ENCODE results near the gene CARD19. TPM values are rescaled to one million over a fixed set of nuclear protein-coding genes. Genes with fewer than 3 reads are reported as not detected.

Gene CARD19
- total and polyA plus RNA-seq, 2 experiments from 2014 or later, result 36.8 to 48.3 TPM

GRCh38 chr9:93095205-93096130, 549 bp upstream of the CARD19 start:
- Histone ChIP-seq H3F3A (replicated peaks; ENCODE audit: low read depth) (0 out of 2 replicates have a peak, but pooled peaks cover 8% of the 10 kb centered on the region), H3K36me3 (ENCODE audit: insufficient read depth) (no peaks in the 10 kb centered on the region; the same call in 1 of the 2 replicates), H3K9me2 (ENCODE audit: insufficient read depth) (no peaks in the 10 kb centered on the region), H3K4me2 (peak overlapping the region; percentile 73), H3K4me1 (ENCODE audit: insufficient read depth) (0 out of 2 replicates have a peak, but pooled peaks cover 3% of the 10 kb centered on the region), H3K27me3 (ENCODE audit: insufficient read depth) (peaks cover 8% of the 10 kb centered on the region; the same call in 1 of the 2 replicates), H3K79me2 (replicated peaks; ENCODE audit: insufficient read depth) (peaks cover 6% of the 10 kb centered on the region; the same call in 1 of the 2 replicates), H2AFZ (peak overlapping the region; percentile 83; the same call in 1 of the 2 replicates), H3K4me3 (peak overlapping the region; percentile 92), H3K27ac (ENCODE audit: low read depth) (peak overlapping the region; percentile 81), H4K20me1 (replicated peaks; ENCODE audit: insufficient read depth) (no peaks in the 10 kb centered on the region)
- Mint-ChIP-seq H3K27ac (peak overlapping the region; percentile 93; the same call in 1 of the 2 replicates), H3K36me3 (ENCODE audit: low read depth) (no peaks in the 10 kb centered on the region), H3K27me3 (ENCODE audit: insufficient read depth, low read depth, poor library complexity) (peaks cover 7% of the 10 kb centered on the region), H3K4me1 (peaks cover 10% of the 10 kb centered on the region), H3K4me3 (peak overlapping the region; percentile 67; the same call in 2 of the 3 replicates), H3K9me3 (no peaks in the 10 kb centered on the region; the same call in 2 of the 3 replicates)
- TF ChIP-seq POLR2AphosphoS5 (IDR thresholded peaks at IDR 0.05; ENCODE audit: low read depth), result peak; percentile 73
- TF ChIP-seq, protein P1, sequence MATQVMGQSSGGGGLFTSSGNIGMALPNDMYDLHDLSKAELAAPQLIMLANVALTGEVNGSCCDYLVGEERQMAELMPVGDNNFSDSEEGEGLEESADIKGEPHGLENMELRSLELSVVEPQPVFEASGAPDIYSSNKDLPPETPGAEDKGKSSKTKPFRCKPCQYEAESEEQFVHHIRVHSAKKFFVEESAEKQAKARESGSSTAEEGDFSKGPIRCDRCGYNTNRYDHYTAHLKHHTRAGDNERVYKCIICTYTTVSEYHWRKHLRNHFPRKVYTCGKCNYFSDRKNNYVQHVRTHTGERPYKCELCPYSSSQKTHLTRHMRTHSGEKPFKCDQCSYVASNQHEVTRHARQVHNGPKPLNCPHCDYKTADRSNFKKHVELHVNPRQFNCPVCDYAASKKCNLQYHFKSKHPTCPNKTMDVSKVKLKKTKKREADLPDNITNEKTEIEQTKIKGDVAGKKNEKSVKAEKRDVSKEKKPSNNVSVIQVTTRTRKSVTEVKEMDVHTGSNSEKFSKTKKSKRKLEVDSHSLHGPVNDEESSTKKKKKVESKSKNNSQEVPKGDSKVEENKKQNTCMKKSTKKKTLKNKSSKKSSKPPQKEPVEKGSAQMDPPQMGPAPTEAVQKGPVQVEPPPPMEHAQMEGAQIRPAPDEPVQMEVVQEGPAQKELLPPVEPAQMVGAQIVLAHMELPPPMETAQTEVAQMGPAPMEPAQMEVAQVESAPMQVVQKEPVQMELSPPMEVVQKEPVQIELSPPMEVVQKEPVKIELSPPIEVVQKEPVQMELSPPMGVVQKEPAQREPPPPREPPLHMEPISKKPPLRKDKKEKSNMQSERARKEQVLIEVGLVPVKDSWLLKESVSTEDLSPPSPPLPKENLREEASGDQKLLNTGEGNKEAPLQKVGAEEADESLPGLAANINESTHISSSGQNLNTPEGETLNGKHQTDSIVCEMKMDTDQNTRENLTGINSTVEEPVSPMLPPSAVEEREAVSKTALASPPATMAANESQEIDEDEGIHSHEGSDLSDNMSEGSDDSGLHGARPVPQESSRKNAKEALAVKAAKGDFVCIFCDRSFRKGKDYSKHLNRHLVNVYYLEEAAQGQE (IDR thresholded peaks at IDR 0.05; ENCODE audit: unreplicated experiment), result no peak
- TF ChIP-seq CREB1 (CRISPR knock-in tag; IDR thresholded peaks at IDR 0.05; ENCODE audit: low read depth), result 0 out of 2 replicates have a peak, but pooled peaks have one; percentile 37
- TF ChIP-seq ZNF114 (CRISPR knock-in tag; IDR thresholded peaks at IDR 0.05), result no peak
- TF ChIP-seq, protein P2, sequence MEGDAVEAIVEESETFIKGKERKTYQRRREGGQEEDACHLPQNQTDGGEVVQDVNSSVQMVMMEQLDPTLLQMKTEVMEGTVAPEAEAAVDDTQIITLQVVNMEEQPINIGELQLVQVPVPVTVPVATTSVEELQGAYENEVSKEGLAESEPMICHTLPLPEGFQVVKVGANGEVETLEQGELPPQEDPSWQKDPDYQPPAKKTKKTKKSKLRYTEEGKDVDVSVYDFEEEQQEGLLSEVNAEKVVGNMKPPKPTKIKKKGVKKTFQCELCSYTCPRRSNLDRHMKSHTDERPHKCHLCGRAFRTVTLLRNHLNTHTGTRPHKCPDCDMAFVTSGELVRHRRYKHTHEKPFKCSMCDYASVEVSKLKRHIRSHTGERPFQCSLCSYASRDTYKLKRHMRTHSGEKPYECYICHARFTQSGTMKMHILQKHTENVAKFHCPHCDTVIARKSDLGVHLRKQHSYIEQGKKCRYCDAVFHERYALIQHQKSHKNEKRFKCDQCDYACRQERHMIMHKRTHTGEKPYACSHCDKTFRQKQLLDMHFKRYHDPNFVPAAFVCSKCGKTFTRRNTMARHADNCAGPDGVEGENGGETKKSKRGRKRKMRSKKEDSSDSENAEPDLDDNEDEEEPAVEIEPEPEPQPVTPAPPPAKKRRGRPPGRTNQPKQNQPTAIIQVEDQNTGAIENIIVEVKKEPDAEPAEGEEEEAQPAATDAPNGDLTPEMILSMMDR (conservative IDR thresholded peaks at IDR 0.05; ENCODE audit: low read depth in 2 of 2), result no peak
- TF ChIP-seq STAT1 (IDR thresholded peaks at IDR 0.05; ENCODE audit: unreplicated experiment), result no peak
- no peak for TF ChIP-seq NANOG (IDR thresholded peaks at IDR 0.05; ENCODE audit: borderline replicate concordance)
- TF ChIP-seq, protein P3, sequence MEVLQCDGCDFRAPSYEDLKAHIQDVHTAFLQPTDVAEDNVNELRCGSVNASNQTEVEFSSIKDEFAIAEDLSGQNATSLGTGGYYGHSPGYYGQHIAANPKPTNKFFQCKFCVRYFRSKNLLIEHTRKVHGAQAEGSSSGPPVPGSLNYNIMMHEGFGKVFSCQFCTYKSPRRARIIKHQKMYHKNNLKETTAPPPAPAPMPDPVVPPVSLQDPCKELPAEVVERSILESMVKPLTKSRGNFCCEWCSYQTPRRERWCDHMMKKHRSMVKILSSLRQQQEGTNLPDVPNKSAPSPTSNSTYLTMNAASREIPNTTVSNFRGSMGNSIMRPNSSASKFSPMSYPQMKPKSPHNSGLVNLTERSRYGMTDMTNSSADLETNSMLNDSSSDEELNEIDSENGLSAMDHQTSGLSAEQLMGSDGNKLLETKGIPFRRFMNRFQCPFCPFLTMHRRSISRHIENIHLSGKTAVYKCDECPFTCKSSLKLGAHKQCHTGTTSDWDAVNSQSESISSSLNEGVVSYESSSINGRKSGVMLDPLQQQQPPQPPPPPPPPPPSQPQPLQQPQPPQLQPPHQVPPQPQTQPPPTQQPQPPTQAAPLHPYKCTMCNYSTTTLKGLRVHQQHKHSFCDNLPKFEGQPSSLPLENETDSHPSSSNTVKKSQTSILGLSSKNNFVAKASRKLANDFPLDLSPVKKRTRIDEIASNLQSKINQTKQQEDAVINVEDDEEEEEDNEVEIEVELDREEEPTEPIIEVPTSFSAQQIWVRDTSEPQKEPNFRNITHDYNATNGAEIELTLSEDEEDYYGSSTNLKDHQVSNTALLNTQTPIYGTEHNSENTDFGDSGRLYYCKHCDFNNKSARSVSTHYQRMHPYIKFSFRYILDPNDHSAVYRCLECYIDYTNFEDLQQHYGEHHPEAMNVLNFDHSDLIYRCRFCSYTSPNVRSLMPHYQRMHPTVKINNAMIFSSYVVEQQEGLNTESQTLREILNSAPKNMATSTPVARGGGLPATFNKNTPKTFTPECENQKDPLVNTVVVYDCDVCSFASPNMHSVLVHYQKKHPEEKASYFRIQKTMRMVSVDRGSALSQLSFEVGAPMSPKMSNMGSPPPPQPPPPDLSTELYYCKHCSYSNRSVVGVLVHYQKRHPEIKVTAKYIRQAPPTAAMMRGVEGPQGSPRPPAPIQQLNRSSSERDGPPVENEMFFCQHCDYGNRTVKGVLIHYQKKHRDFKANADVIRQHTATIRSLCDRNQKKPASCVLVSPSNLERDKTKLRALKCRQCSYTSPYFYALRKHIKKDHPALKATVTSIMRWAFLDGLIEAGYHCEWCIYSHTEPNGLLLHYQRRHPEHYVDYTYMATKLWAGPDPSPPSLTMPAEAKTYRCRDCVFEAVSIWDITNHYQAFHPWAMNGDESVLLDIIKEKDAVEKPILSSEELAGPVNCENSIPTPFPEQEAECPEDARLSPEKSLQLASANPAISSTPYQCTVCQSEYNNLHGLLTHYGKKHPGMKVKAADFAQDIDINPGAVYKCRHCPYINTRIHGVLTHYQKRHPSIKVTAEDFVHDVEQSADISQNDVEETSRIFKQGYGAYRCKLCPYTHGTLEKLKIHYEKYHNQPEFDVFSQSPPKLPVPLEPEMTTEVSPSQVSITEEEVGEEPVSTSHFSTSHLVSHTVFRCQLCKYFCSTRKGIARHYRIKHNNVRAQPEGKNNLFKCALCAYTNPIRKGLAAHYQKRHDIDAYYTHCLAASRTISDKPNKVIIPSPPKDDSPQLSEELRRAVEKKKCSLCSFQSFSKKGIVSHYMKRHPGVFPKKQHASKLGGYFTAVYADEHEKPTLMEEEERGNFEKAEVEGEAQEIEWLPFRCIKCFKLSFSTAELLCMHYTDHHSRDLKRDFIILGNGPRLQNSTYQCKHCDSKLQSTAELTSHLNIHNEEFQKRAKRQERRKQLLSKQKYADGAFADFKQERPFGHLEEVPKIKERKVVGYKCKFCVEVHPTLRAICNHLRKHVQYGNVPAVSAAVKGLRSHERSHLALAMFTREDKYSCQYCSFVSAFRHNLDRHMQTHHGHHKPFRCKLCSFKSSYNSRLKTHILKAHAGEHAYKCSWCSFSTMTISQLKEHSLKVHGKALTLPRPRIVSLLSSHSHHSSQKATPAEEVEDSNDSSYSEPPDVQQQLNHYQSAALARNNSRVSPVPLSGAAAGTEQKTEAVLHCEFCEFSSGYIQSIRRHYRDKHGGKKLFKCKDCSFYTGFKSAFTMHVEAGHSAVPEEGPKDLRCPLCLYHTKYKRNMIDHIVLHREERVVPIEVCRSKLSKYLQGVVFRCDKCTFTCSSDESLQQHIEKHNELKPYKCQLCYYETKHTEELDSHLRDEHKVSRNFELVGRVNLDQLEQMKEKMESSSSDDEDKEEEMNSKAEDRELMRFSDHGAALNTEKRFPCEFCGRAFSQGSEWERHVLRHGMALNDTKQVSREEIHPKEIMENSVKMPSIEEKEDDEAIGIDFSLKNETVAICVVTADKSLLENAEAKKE (CRISPR knock-in tag; IDR thresholded peaks at IDR 0.05), result no peak
- no peak for TF ChIP-seq JUNB (IDR thresholded peaks at IDR 0.05; ENCODE audit: unreplicated experiment)
- no peak for TF ChIP-seq ZNF331 (CRISPR knock-in tag; IDR thresholded peaks at IDR 0.05; ENCODE audit: low read depth)
- DNase-seq (ENCODE audit: low spot score) (peak; percentile 99), ATAC-seq (peak; percentile 89)
